Measurements from ENCODE around the gene CBX4. TPM values are rescaled to one million over a fixed set of nuclear protein-coding genes. Genes with fewer than 3 reads are reported as not detected.

The CBX4 gene
- total and polyA plus RNA-seq, 5 donors: 19.8 to 32.6 (median 29.5) TPM

DNA sequence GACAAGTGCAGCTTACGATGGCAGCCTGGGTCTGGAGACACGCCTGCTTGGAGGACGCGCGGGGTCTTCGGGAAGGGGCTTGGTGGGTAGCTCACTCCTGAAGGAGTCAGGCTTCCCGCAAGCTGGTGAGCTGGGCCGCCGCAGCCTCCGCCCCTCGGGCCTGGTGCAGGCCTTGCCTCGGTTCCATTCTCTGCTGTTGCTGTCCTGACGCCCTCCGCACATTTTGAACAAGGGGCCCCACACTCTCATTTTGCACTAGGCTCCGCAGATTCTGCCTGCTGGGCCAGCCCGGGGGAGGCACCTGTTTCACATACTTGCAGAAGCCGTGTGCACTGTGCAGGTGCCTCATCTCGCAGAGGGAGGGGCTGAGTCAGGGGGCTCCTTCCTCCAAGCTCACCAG lies 31.9 kb upstream of the CBX4 start:
- H3K4me3 ChIP-seq (ENCODE audit: low read length): no peak overlapping the region
- H3K4me1 ChIP-seq (ENCODE audit: control insufficient read depth, insufficient read depth, low read length): no peaks in the 10 kb centered on the region
- H3K27me3 ChIP-seq (ENCODE audit: control insufficient read depth, insufficient read depth): no peaks in the 10 kb centered on the region
- ATAC-seq (no peak), DNase-seq (no peak)
- no peaks in the 10 kb centered on the region for H3K9me3 ChIP-seq (ENCODE audit: control insufficient read depth, low read length)
- WGBS: 90% methylated on average over 18 of the region's 18 CpGs
- H3K27ac ChIP-seq (ENCODE audit: low read length): no peak overlapping the region
- intact Hi-C loops (cut with DNase I): no loop called here

- peak in 1 of 3 donors; percentile 20 for DNase-seq
- intact Hi-C loops (cut with DNase I): no loop called here
- H3K27ac ChIP-seq (ENCODE audit: low read length): no peak overlapping the region
These were observed 31.3 kb upstream of the CBX4 start for GRCh38 chr17:79870540-79870939.

GRCh38 chr17:79866791-79867518 lies 27.7 kb upstream of the CBX4 start:
- WGBS: 78% methylated on average over 11 of the region's 11 CpGs
- Histone ChIP-seq H3K4me1 (ENCODE audit: control insufficient read depth, insufficient read depth, low read length) (no peaks in the 10 kb centered on the region), H3K27me3 (ENCODE audit: control insufficient read depth, insufficient read depth) (no peaks in the 10 kb centered on the region), H3K27ac (ENCODE audit: low read length) (no peak overlapping the region), H3K9me3 (ENCODE audit: control insufficient read depth, low read length) (no peaks in the 10 kb centered on the region), H3K4me3 (ENCODE audit: low read length) (no peak overlapping the region)
- DNase-seq (peak in 1 of 3 donors; percentile 36), ATAC-seq (no peak)
- intact Hi-C loops (cut with DNase I): no loop called here

More at GRCh38 chr17:79870540-79870939, 31.3 kb upstream of the CBX4 start:
- Histone ChIP-seq H3K27me3 (ENCODE audit: control insufficient read depth, insufficient read depth) (no peaks in the 10 kb centered on the region), H3K9me3 (ENCODE audit: control insufficient read depth, low read length) (no peaks in the 10 kb centered on the region), H3K4me1 (ENCODE audit: control insufficient read depth, insufficient read depth, low read length) (no peaks in the 10 kb centered on the region), H3K4me3 (ENCODE audit: low read length) (no peak overlapping the region)
- 90% methylated on average over 15 of the region's 15 CpGs for WGBS
- ATAC-seq: no peak

GRCh38 chr17:79865351-79866210 lies 26.3 kb upstream of the CBX4 start:
- Histone ChIP-seq H3K4me1 (ENCODE audit: control insufficient read depth, insufficient read depth, low read length) (no peaks in the 10 kb centered on the region), H3K4me3 (ENCODE audit: low read length) (no peak overlapping the region), H3K27me3 (ENCODE audit: control insufficient read depth, insufficient read depth) (no peaks in the 10 kb centered on the region), H3K27ac (ENCODE audit: low read length) (no peak overlapping the region), H3K9me3 (ENCODE audit: control insufficient read depth, low read length) (no peaks in the 10 kb centered on the region)
- 51% methylated on average over 18 of the region's 18 CpGs for WGBS
- intact Hi-C loops (cut with DNase I): no loop called here
- ATAC-seq (no peak), DNase-seq (peak in 1 of 3 donors; percentile 28)

- H3K4me3 ChIP-seq (ENCODE audit: low read length): no peak overlapping the region
- intact Hi-C loops (cut with DNase I): no loop called here
- DNase-seq (peak in 1 of 3 donors; percentile 27), ATAC-seq (no peak)
- no peak overlapping the region for H3K27ac ChIP-seq (ENCODE audit: low read length)
- WGBS: 70% methylated on average over 20 of the region's 20 CpGs
- H3K4me1 ChIP-seq (ENCODE audit: control insufficient read depth, insufficient read depth, low read length): no peaks in the 10 kb centered on the region
- H3K27me3 ChIP-seq (ENCODE audit: control insufficient read depth, insufficient read depth): no peaks in the 10 kb centered on the region
- H3K9me3 ChIP-seq (ENCODE audit: control insufficient read depth, low read length): no peaks in the 10 kb centered on the region
These were observed 25.5 kb upstream of the CBX4 start for GRCh38 chr17:79864617-79865250.

DNA sequence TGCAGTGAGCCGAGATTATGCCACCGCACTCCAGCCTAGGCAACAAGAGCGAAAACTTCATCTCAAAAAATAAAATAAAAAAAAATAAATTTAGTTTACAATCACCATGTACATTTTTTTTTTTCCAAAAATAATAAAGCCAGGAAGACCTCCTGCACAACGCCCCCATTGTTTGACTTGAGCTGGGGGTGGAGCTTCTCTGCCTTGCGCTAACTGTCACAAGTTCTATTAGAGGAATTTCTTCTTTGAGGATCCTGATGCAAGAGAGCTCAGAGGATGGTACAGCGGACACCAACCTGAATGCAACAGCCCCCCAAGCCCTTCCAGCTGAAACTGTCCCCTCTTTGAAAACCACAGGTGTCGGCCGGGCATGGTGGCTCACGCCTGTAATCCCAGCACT lies 24.9 kb upstream of the CBX4 start:
- Histone ChIP-seq H3K27ac (ENCODE audit: low read length) (no peak overlapping the region), H3K9me3 (ENCODE audit: control insufficient read depth, low read length) (no peaks in the 10 kb centered on the region), H3K4me3 (ENCODE audit: low read length) (no peak overlapping the region), H3K4me1 (ENCODE audit: control insufficient read depth, insufficient read depth, low read length) (no peaks in the 10 kb centered on the region), H3K27me3 (ENCODE audit: control insufficient read depth, insufficient read depth) (no peaks in the 10 kb centered on the region)
- WGBS: 89% methylated on average over 9 of the region's 9 CpGs
- intact Hi-C loops (cut with DNase I): no loop called here
- no peak for ATAC-seq
- DNase-seq: no peak

- peak in 1 of 2 donors; percentile 20 for ATAC-seq
- H3K4me1 ChIP-seq (ENCODE audit: control insufficient read depth, insufficient read depth, low read length): no peaks in the 10 kb centered on the region
- peak in 1 of 3 donors; percentile 58 for DNase-seq
- H3K4me3 ChIP-seq (ENCODE audit: low read length): no peak overlapping the region
- no peak overlapping the region for H3K27ac ChIP-seq (ENCODE audit: low read length)
- H3K9me3 ChIP-seq (ENCODE audit: control insufficient read depth, low read length): no peaks in the 10 kb centered on the region
- no peaks in the 10 kb centered on the region for H3K27me3 ChIP-seq (ENCODE audit: control insufficient read depth, insufficient read depth)
- intact Hi-C loops (cut with DNase I): loop anchor here in 1 of 4 donors (2.0 kb wide), 1 partner anchor 66 kb away; no protein-coding TSS in a partner anchor
- 62% methylated on average over 13 of the region's 13 CpGs for WGBS
These were observed 23.7 kb upstream of the CBX4 start for GRCh38 chr17:79862771-79863440.

- ATAC-seq: no peak
- no peaks in the 10 kb centered on the region for H3K27me3 ChIP-seq (ENCODE audit: control insufficient read depth, insufficient read depth)
These were observed 23.0 kb upstream of the CBX4 start for GRCh38 chr17:79862238-79862637.

DNA sequence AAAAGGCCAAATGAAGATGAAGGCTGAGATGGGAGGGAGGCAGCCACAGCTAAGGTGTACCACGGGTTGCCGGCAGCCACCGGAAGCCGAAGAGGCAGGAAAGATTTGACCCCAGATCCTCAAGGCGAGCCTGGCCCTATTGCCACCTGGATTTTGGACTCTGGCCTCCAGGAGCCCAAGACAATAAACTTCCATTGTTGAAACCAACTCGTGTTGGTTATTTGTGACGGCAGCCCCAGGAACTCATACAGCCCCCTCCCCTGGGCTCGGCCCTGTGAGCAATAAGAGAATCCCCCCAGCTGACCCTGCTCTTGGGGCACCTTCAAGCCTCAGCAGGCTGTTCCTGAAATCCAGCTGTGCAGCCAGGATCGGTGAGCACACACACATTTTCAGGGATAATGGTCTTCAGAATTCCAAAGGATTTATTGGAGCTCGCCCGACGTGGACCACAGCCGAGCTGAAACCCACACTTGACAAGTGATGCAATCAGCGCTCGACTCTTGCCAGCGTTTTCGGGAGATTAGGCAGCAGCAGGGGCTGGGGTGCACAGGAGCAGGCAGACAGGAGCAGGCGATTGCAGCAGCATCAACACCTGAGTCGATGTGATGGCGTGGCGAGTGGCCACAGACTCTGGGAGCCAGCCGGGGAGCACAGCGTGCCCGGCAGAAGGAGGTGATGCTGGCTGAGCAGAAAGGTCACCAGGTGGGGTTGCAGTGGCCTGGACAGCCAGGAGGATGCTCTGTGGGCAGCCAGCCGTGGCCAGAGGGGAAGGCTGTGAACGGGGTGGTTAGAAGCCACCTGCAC lies 22.4 kb upstream of the CBX4 start:
- Histone ChIP-seq H3K27ac (ENCODE audit: low read length) (no peak overlapping the region), H3K4me3 (ENCODE audit: low read length) (no peak overlapping the region), H3K27me3 (ENCODE audit: control insufficient read depth, insufficient read depth) (no peaks in the 10 kb centered on the region), H3K9me3 (ENCODE audit: control insufficient read depth, low read length) (no peaks in the 10 kb centered on the region), H3K4me1 (ENCODE audit: control insufficient read depth, insufficient read depth, low read length) (no peaks in the 10 kb centered on the region)
- DNase-seq: peak in 1 of 3 donors; percentile 12
- WGBS: 60% methylated on average over 26 of the region's 26 CpGs
- intact Hi-C loops (cut with DNase I): loop anchor here in 1 of 4 donors (2.0 kb wide), 1 partner anchor 67 kb away; no protein-coding TSS in a partner anchor
- ATAC-seq: no peak

More at GRCh38 chr17:79862238-79862637, 23.0 kb upstream of the CBX4 start:
- H3K9me3 ChIP-seq (ENCODE audit: control insufficient read depth, low read length): no peaks in the 10 kb centered on the region
- DNase-seq: no peak
- no peak overlapping the region for H3K27ac ChIP-seq (ENCODE audit: low read length)
- H3K4me3 ChIP-seq (ENCODE audit: low read length): no peak overlapping the region
- H3K4me1 ChIP-seq (ENCODE audit: control insufficient read depth, insufficient read depth, low read length): no peaks in the 10 kb centered on the region
- 34% methylated on average over 5 of the region's 5 CpGs for WGBS
- intact Hi-C loops (cut with DNase I): loop anchor here in 1 of 4 donors (2.0 kb wide), 1 partner anchor 67 kb away; no protein-coding TSS in a partner anchor

Data from right cardiac atrium (tissue), 5 donors.